PC-9 (cell line): ENCODE data around the gene ETHE1. TPM values are rescaled to one million over a fixed set of nuclear protein-coding genes. Genes with fewer than 3 reads are reported as not detected.
"Not testable (repeated sequence)": the region's sequence is repeated elsewhere in the genome, so short reads cannot be mapped to it uniquely, and the experiment has no call there.

ENCODE experiments used
- BruUV-seq: library from RNA; stranded (reverse); fragments of 400-500 nt; replicated peaks from 2 replicates; lab custom pipeline; 2021; lab: Mats Ljungman, UMichigan
- CTCF ChIA-PET: fragments of 300-600 bp; sonication (Branson Sonifier 250); formaldehyde crosslinking; loops from one replicate; lab custom pipeline; 2022; ENCODE audit warnings: antibody characterized with exemption; lab: Charles Lee
- POLR2A ChIA-PET: fragments of 300-600 bp; sonication (Branson Sonifier 250); formaldehyde crosslinking; loops from one replicate; lab custom pipeline; 2022; ENCODE audit warnings: antibody characterized with exemption; ENCODE audit not compliant: unreplicated experiment; lab: Charles Lee
- DNase-seq, 2 experiments: peaks; one replicate each; pipeline versions ENCODE4 v3.0.0 to v3.0.0-alpha.2; 2015 to 2022; ENCODE audit warnings: mixed read lengths in 1 of 2
- H2AFZ ChIP-seq: fragments of 200-600 bp; sonication (generic); 2 replicates; pipeline ENCODE4 v1.8.1; 2017; ENCODE audit warnings: antibody characterized with exemption
- H3F3A ChIP-seq: fragments of 200-600 bp; sonication (generic); 2 replicates; pipeline ENCODE4 v1.8.1; 2017; ENCODE audit warnings: antibody characterized with exemption, mild to moderate bottlenecking, low read depth; ENCODE audit not compliant: insufficient read depth
- H3K27ac ChIP-seq: fragments of 200-600 bp; sonication (generic); 2 replicates; pipeline ENCODE4 v1.6.1; 2016; ENCODE audit warnings: mixed run types
- H3K27me3 ChIP-seq: fragments of 200-600 bp; sonication (generic); 2 replicates; pipeline ENCODE4 v1.6.1; 2016; ENCODE audit warnings: low read depth, mixed run types; ENCODE audit not compliant: insufficient read depth
- H3K36me3 ChIP-seq: fragments of 200-600 bp; sonication (generic); 2 replicates; pipeline ENCODE4 v1.6.1; 2016; ENCODE audit warnings: low read depth, mixed run types
- H3K4me1 ChIP-seq: fragments of 200-600 bp; sonication (generic); replicated peaks from 2 replicates; pipeline ENCODE4 v1.6.1; 2016; ENCODE audit warnings: mixed run types; ENCODE audit not compliant: insufficient read depth
- H3K4me2 ChIP-seq: fragments of 200-600 bp; sonication (generic); 2 replicates; pipeline ENCODE4 v1.6.1; 2017; ENCODE audit warnings: mixed run types
- H3K4me3 ChIP-seq: fragments of 200-600 bp; sonication (generic); 2 replicates; pipeline ENCODE4 v1.6.1; 2016; ENCODE audit warnings: mixed run types
- H3K79me2 ChIP-seq: fragments of 200-600 bp; sonication (generic); 2 replicates; pipeline ENCODE4 v1.6.1; 2017; ENCODE audit warnings: low read depth, mixed run types
- H3K9me2 ChIP-seq: fragments of 200-600 bp; sonication (generic); 2 replicates; pipeline ENCODE4 v1.8.1; 2017; ENCODE audit warnings: mild to moderate bottlenecking; ENCODE audit not compliant: insufficient read depth
- H3K9me3 ChIP-seq: fragments of 200-600 bp; sonication (generic); 2 replicates; pipeline ENCODE4 v1.8.1; 2016; ENCODE audit warnings: low read depth; ENCODE audit not compliant: insufficient read depth
- H4K20me1 ChIP-seq: fragments of 200-600 bp; sonication (generic); 2 replicates; pipeline ENCODE4 v1.8.1; 2017; ENCODE audit not compliant: insufficient read depth
- CTCF ChIP-seq: fragments of 200-600 bp; sonication (generic); conservative IDR thresholded peaks from 2 replicates; pipeline ENCODE4 v1.6.1; 2017; ENCODE audit warnings: mixed run types, antibody characterized with exemption, mild to moderate bottlenecking, moderate library complexity
- EZH2 ChIP-seq: fragments of 200-600 bp; sonication (generic); IDR thresholded peaks from 2 replicates; pipeline ENCODE4 v1.8.0; 2017; ENCODE audit warnings: antibody characterized with exemption, low read depth
- intact Hi-C: fragments of 100-400 bp; cut with micrococcal nuclease; formaldehyde crosslinking; loops from one replicate; pipeline ENCODE4 v1.10.0; 2022; ENCODE audit not compliant: unreplicated experiment
- total RNA-seq: library from RNA; stranded (reverse); gene quantifications from 2 replicates; pipeline ENCODE4 v1.2.3, GENCODE V29; 2021

Gene ETHE1
- total RNA-seq, 1 experiment from 2014 or later: 83.4 TPM

- H3K4me2 ChIP-seq: peak overlapping the region; percentile 67
- no peak overlapping the region for H3K4me3 ChIP-seq
- ChIA-PET POLR2A (interaction anchor here (0.5 to 0.6 kb wide), 4 partner anchors 9 to 208 kb away, joined by 6 to 9 read pairs (median 7); no protein-coding TSS in a partner anchor), CTCF (interaction anchor here (0.5 to 2.5 kb wide), 15 partner anchors 8 to 94 kb away, joined by 3 to 40 read pairs (median 4); partner anchors contain the start of genes IRGQ, LYPD3, PHLDB3 and ZNF575)
- DNase-seq: peak; percentile 86 to 97
- peaks cover 15% of the 10 kb centered on the region; the same call in 1 of the 2 replicates for H3K36me3 ChIP-seq
- peak overlapping the region; percentile 95 for H3K27ac ChIP-seq
- TF ChIP-seq CTCF (peak; percentile 94), EZH2 (no peak)
- BruUV-seq: no TSS peak
- H2AFZ ChIP-seq: no peak overlapping the region
- peaks cover 40% of the 10 kb centered on the region for H3K79me2 ChIP-seq
- peaks cover 50% of the 10 kb centered on the region for H3F3A ChIP-seq
- H3K27me3 ChIP-seq: no peaks in the 10 kb centered on the region
- H4K20me1 ChIP-seq: no peaks in the 10 kb centered on the region
- H3K9me3 ChIP-seq: no peaks in the 10 kb centered on the region
- intact Hi-C loops: loop anchor here (1.0 to 5.0 kb wide), 5 partner anchors 52 to 329 kb away; partner anchors contain the start of gene LYPD3
- H3K9me2 ChIP-seq: no peaks in the 10 kb centered on the region
- peaks cover 40% of the 10 kb centered on the region for H3K4me1 ChIP-seq
These were observed 7.4 kb downstream of the ETHE1 start for GRCh38 chr19:43519436-43520088.

- intact Hi-C loops: loop anchor here (2.0 to 5.0 kb wide), 3 partner anchors 51 to 327 kb away; partner anchors contain the start of gene LYPD3
- no peak for TF ChIP-seq CTCF
- no peak for TF ChIP-seq EZH2
- peak overlapping the region; percentile 95 for H3K27ac ChIP-seq
These were observed 8.9 kb downstream of the ETHE1 start for GRCh38 chr19:43518051-43518450.

GRCh38 chr19:43512399-43512798, 14.6 kb downstream of the ETHE1 start:
- intact Hi-C loops, POLR2A ChIA-PET, H3K4me3 ChIP-seq, H3K27me3 ChIP-seq, H3K9me3 ChIP-seq, H3K4me1 ChIP-seq, DNase-seq, H3K4me2 ChIP-seq, H3K79me2 ChIP-seq, CTCF ChIA-PET, H3K27ac ChIP-seq, BruUV-seq, H4K20me1 ChIP-seq, H3K9me2 ChIP-seq, H2AFZ ChIP-seq: not testable (repeated sequence)
- peaks cover 16% of the 10 kb centered on the region; the same call in 1 of the 2 replicates for H3F3A ChIP-seq
- H3K36me3 ChIP-seq: peaks cover 18% of the 10 kb centered on the region

More at GRCh38 chr19:43518051-43518450, 8.9 kb downstream of the ETHE1 start:
- Histone ChIP-seq H3K27me3 (no peaks in the 10 kb centered on the region), H2AFZ (peak overlapping the region; percentile 1; the same call in 1 of the 2 replicates), H3F3A (peaks cover 46% of the 10 kb centered on the region), H3K36me3 (peaks cover 14% of the 10 kb centered on the region; the same call in 1 of the 2 replicates), H3K4me3 (no peak overlapping the region), H3K4me2 (peak overlapping the region; percentile 67), H3K4me1 (peaks cover 25% of the 10 kb centered on the region), H3K9me2 (no peaks in the 10 kb centered on the region), H3K9me3 (no peaks in the 10 kb centered on the region), H4K20me1 (no peaks in the 10 kb centered on the region), H3K79me2 (peaks cover 24% of the 10 kb centered on the region)
- DNase-seq: peak in 1 of 2 experiments; percentile 63
- ChIA-PET POLR2A (interaction anchor here (0.6 to 0.8 kb wide), 6 partner anchors 13 to 150 kb away, joined by 6 to 15 read pairs (median 8); partner anchors contain the start of gene ZNF575), CTCF (interaction anchor here (0.6 to 1.0 kb wide), 4 partner anchors 69 to 224 kb away, joined by 3 to 10 read pairs (median 3); no protein-coding TSS in a partner anchor)
- no TSS peak for BruUV-seq
